Middle frontal gyrus (tissue), 1 donor: ENCODE measurements around the gene GOLGA8F.
"Not testable (repeated sequence)": the region's sequence is repeated elsewhere in the genome, so short reads cannot be mapped to it uniquely, and the experiment has no call there.

Source experiments
- DNase-seq: peaks from one replicate; pipeline ENCODE4 v3.0.0-alpha.2; 2015; ENCODE audit warnings: low spot score; ENCODE audit errors: extremely low spot score

Gene GOLGA8F, protein sequence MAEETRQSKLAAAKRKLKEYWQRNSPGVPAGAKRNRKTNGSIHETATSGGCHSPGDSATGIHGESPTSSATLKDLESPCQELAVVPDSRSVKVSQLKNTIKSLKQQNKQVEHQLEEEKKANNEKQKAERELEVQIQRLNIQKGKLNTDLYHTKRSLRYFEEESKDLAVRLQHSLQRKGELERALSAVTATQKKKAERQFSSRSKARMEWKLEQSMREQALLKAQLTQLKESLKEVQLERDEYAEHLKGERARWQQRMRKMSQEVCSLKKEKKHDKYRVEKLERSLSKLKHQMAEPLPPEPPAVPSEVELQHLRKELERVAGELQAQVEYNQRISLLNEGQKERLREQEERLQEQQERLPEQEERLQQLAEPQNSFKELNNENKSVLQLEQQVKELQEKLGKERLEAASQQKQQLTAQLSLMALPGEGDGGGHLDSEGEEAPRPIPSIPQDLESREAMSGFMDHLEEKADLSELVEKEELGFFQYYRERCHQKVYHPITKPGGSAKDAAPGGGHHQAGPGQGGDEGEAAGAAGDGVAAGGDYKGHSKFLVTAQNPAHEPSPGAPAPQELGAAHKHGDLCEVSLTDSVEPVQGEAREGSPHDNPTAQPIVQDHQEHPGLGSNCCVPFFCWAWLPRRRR

DNA sequence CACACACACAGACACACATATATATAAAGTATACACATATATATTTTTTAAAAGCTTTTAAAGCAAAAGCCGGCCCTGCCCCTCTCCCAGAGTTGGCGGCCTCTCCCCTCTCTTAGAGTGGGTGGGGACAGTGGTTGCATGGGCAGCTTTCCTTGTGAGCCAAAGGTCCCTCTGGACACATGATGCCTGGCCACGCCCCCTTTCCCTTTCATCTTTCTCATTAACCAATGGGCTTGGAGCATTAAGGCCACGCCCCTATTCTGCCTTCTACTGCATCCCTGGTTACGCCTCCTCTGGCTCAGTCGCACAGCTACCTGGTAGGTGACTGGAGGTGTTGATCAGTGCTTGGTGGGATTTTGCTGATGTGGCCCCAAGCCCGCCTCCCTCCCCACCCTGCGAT lies at the start of gene GOLGA8F:
TSS of gene GOLGA8F (plus strand) at position 301 of the 400 bp plus-strand sequence. CDS start at position 399, 98 bp downstream.
- not testable (repeated sequence) for DNase-seq

DNA sequence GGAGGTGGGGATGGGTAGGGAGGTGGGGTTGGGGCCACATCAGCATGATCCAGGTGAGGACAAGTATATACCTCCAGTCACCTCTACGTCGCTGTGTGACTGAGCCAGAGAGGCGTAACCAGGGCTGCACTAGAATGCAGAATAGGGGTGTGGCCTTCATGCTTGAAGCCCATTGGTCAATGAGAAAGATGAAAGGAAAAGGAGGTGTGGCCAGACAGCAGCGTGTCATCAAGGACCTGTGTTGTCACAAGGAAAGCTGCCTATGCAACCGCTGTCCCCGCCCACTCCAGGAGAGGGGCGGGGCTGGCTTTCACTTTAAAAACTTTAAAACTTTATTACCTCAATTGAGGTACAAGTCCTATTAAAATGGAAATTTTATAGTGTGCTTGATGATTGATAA lies 20.5 kb upstream of the GOLGA8F start, which contains the start of gene GOLGA6L24:
TSS of gene GOLGA6L24 (minus strand) at position 101 of the 400 bp plus-strand sequence. CDS start at position 40, 61 bp downstream.
- not testable (repeated sequence) for DNase-seq

DNA sequence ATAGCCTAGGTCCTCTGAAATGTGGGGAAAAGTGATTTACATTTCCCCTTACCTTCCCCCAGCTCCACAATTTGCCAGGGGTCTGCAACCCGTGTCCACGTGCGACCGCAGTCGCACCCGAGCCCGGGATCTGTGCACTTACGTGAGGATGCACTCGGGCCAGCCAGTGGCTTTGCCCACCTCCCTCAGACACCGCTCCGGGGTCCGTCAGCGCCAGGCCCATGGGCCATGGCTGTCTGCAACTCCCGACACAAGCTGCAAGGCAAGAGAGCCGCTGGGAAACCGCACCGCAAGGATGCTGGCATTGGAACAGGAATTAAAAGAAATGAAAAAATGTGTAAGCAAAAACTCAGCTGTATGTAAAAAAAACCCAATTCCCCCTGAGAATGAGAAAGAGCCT lies 13.0 kb upstream of the GOLGA8F start:
- not testable (repeated sequence) for DNase-seq

DNA sequence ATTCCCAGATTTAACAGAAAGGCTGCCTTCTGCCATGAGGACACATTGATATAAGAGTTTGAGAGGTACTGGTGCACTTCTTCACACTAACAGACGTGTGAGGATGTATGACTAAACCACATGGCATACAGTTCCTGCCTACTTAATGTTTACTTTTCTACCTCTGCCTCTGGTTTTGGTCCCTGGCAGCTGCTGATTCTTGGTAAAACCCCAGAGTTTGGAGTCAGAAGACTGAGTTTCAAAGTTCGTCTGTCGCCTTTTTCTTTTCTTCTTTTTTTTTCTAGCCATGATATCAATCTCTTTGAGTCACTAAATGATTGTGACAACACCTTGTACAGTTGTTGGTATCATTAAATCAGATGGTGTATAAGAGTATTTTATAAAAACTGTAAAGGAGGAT lies 1.6 kb downstream of the GOLGA8F start:
- DNase-seq = not testable (repeated sequence)

DNA sequence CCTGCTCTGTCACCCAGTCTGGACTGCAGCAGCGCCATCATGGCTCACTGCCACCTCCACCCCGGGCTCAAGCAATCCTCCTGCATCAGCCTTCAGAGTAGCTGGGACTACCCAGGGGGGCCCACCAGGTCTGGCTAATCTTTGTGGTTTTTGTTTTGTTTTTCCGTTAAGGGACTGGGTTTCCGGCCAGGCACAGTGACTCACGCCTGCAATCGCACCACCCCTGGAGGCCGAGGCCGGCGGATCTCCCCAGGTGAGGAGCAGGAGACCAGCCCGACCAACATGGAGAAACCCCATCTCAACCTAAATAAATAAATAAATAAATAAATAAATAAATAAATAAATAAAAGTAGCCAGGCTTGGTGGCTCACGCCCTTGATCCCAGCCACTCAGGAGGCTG lies 17.6 kb downstream of the GOLGA8F start:
- not testable (repeated sequence) for DNase-seq

DNA sequence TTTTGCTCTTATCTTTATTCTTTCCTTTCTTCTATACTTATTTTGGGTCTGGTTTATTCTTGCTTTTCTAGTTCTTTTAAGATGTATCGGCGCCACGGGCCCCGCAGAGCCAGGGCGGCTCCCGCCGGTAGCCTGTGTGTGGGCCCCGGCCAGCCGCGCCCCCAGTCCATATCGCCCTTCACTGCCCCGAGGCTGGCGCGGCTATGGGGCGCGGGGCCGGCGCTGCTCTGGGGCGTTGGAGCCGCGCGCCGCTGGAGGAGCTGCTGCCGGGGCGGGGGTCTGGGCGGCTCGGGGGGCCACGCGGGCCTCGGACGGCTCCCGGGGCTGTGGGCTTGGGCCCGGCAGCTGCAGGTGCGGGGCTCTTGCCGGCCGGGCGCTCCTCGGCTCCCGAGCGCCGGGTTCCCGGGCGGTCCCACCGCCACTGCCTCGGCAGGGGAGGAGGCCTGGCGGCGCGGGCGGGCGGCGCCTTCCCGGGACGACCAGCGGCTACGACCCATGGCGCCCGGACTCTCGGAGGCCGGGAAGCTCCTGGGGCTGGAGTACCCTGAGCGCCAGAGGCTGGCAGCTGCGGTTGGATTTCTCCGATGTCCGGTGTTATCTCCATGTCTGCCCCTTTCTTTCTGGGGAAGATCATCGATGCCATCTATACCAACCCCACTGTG lies 24.4 kb downstream of the GOLGA8F start:
- not testable (repeated sequence) for DNase-seq

DNA sequence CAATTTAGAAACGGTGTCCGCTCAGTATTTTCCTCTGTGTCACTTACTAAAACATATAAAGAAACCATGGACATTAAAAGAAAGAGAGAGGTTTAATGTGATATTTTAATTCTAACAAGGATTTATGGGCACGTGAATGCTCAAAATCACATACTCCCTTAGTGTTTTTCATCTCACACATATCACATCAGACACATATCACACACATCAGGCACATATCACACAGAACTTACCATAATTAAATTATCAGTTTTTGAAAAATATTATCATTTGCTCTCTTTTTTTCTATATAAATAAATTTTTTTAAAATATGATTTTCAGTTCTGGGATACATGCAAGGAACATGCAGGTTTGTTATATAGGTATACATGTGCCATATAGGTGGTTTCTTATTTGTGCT lies 42.0 kb downstream of the GOLGA8F start:
- DNase-seq = not testable (repeated sequence)

DNA sequence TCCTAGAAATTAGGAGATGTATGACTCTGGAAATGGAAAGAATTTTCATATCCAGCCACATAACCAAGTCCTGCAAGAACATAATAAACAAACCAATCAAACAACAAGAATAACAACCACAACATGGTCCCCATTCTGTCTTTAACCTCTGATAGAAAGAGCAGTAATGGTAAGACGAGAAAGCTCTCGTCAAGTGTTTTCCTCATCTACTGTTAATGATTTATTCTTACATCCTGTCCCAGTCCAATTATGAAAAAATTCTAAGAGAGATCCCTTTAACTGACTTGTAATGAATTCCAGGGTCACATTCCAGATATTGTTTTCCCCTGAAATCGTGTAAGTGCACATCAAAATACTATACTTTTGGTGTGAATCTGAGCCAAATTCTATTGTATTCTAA lies 57.1 kb downstream of the GOLGA8F start:
- not testable (repeated sequence) for DNase-seq
